Measurements from ENCODE around the gene DUSP8. TPM values are rescaled to one million over a fixed set of nuclear protein-coding genes. Genes with fewer than 3 reads are reported as not detected.

Gene DUSP8
- total RNA-seq, 1 experiment from 2014 or later: 4.4 TPM

GRCh38 chr11:1604711-1605110 lies 32.6 kb upstream of the DUSP8 start:
- Histone ChIP-seq H3K27ac (ENCODE audit: insufficient read length, low read depth, low read length) (no peak overlapping the region), H3K79me2 (ENCODE audit: insufficient read depth, low read length) (no peaks in the 10 kb centered on the region), H3K9me3 (ENCODE audit: control insufficient read depth, low read depth, low read length) (no peaks in the 10 kb centered on the region), H4K8ac (replicated peaks; ENCODE audit: insufficient read length, low read depth, low read length) (no peak overlapping the region), H2AK5ac (ENCODE audit: insufficient read length, low read length) (no peak overlapping the region), H3K4me2 (ENCODE audit: insufficient read depth, insufficient read length, low read length) (no peak overlapping the region), H4K91ac (ENCODE audit: insufficient read length, low read depth, low read length) (no peak overlapping the region), H3K18ac (ENCODE audit: insufficient read length, low read depth, low read length) (no peak overlapping the region), H3T11ph (ENCODE audit: low read length) (no peak overlapping the region), H3K4ac (ENCODE audit: low read depth, low read length) (no peak overlapping the region), H3K23me2 (ENCODE audit: insufficient read length, low read depth, low read length, poor library complexity, severe bottlenecking) (no peaks in the 10 kb centered on the region), H2BK5ac (ENCODE audit: insufficient read length, low read length) (no peak overlapping the region), H4K5ac (ENCODE audit: insufficient read length, low read depth, low read length) (no peak overlapping the region), H4K20me1 (ENCODE audit: control insufficient read depth, insufficient read depth, insufficient read length) (no peaks in the 10 kb centered on the region), H3K23ac (ENCODE audit: insufficient read length, low read depth, low read length) (no peak overlapping the region), H2BK20ac (ENCODE audit: low read depth, low read length, poor library complexity, severe bottlenecking) (no peak overlapping the region), H3K14ac (ENCODE audit: insufficient read depth, low read length) (no peak overlapping the region), H2BK12ac (ENCODE audit: insufficient read length, low read depth, low read length) (no peak overlapping the region), H3K9ac (ENCODE audit: extremely low read depth, insufficient read length, low read length) (no peak overlapping the region), H3K79me1 (ENCODE audit: insufficient read depth, low read depth, low read length, poor library complexity, severe bottlenecking) (no peaks in the 10 kb centered on the region), H3K56ac (ENCODE audit: insufficient read length, low read depth, low read length) (no peak overlapping the region), H2BK15ac (ENCODE audit: low read depth, low read length) (no peak overlapping the region), H3K27me3 (ENCODE audit: insufficient read depth, low read length) (no peaks in the 10 kb centered on the region), H2BK120ac (ENCODE audit: low read depth, low read length, poor library complexity, severe bottlenecking) (no peak overlapping the region), H2AFZ (ENCODE audit: low read length) (no peak overlapping the region), H3K4me1 (ENCODE audit: insufficient read depth, low read length) (no peaks in the 10 kb centered on the region)
- peaks cover 15 to 22% of the 10 kb centered on the region in 2 experiments for H3K4me1 Mint-ChIP-seq
- no peak for DNase-seq
- no peak for TF ChIP-seq CTCF (conservative IDR thresholded peaks at IDR 0.05)
- H3K4me3 Mint-ChIP-seq: no peak overlapping the region
- no CpG with 5 or more reads among the region's 7 CpGs for WGBS (ENCODE audit: extremely low coverage, insufficient read length, low lambda C conversion rate)
- H3K27me3 Mint-ChIP-seq (ENCODE audit: low read depth): peaks cover 42% of the 10 kb centered on the region
- H3K36me3 Mint-ChIP-seq (ENCODE audit: insufficient read depth in 1 of 3, low read depth in 3 of 3): peaks cover 4 to 8% (median 4%) of the 10 kb centered on the region in 3 experiments; a peak in 6 of 7 replicates
- peaks cover 13 to 19% of the 10 kb centered on the region in 2 experiments for H3K9me3 Mint-ChIP-seq
- no peak overlapping the region for H3K27ac Mint-ChIP-seq
